GM12878 (cell line): ENCODE measurements around the gene ACAP2.

Experiments used
- CTCF ChIP-seq, 3 experiments: IDR thresholded peaks in 2 of 3; conservative IDR thresholded peaks in 1 of 3; 2 replicates each; pipeline ENCODE4 v1.5.1; 2011; ENCODE audit warnings: low read depth in 3 of 3, low read length in 3 of 3, mild to moderate bottlenecking in 3 of 3, control low read depth in 2 of 3, moderate library complexity in 2 of 3, inconsistent platforms in 1 of 3, mixed read lengths in 1 of 3; ENCODE audit not compliant: control insufficient read depth in 2 of 3, insufficient read depth in 1 of 3; ENCODE audit errors: extremely low read depth in 1 of 3
- MXI1 ChIP-seq: fragments of 150-350 bp; IDR thresholded peaks from 2 replicates; pipeline ENCODE4 v1.6.1; 2011; ENCODE audit warnings: low read depth, mild to moderate bottlenecking, inconsistent platforms, low read length, improper control_type of control experiment
- NRF1 ChIP-seq: conservative IDR thresholded peaks from 2 replicates; pipeline ENCODE4 v1.6.1; 2011; ENCODE audit warnings: mild to moderate bottlenecking, low read depth, low read length, improper control_type of control experiment
- POLR2A ChIP-seq: IDR thresholded peaks from 2 replicates; pipeline ENCODE4 v1.6.1; 2011; ENCODE audit warnings: low read depth, mild to moderate bottlenecking, low read length
- RFX5 ChIP-seq: IDR thresholded peaks from 2 replicates; pipeline ENCODE4 v1.6.1; 2011; ENCODE audit warnings: low read depth, low read length, improper control_type of control experiment
- ZBTB11 ChIP-seq: fragments of 450-650 bp; formaldehyde crosslinking; IDR thresholded peaks from 2 replicates; pipeline ENCODE4 v1.5.0; 2022; ENCODE audit warnings: mild to moderate bottlenecking, missing genetic modification characterization
- TF ChIP-seq, protein P1 (sequence below): fragments of 450-650 bp; conservative IDR thresholded peaks from 2 replicates; pipeline ENCODE4 v1.6.1; 2017; ENCODE audit warnings: mild to moderate bottlenecking, moderate library complexity

DNA sequence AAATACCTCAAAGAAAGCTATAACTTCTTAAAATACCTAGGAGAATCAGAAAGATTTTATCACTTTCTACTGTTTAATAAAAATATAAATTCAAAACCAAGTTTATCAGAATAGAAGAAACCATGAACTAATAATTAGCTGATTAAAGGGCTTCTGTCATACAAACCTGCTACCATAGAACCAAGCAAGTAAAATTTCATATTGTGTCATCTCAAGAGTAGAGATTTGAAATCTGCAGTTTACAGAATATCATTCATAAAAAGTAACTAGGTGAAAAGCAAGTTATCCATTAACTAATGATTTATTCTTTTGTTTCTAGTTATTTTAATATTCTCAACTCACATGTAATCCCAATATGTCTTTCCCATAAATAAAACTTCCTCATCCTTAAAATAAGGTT, 135.1 kb downstream of the ACAP2 start:
- TF ChIP-seq NRF1 = no peak
- no peak for TF ChIP-seq RFX5
- no peak for TF ChIP-seq CTCF (IDR thresholded peaks at IDR 0.05 in 2 of 3, conservative IDR thresholded peaks at IDR 0.05 in 1 of 3; ENCODE audit: control insufficient read depth in 2 of 3, extremely low read depth in 1 of 3, insufficient read depth in 1 of 3, low read depth in 3 of 3, low read length in 3 of 3)
- TF ChIP-seq, protein P1, sequence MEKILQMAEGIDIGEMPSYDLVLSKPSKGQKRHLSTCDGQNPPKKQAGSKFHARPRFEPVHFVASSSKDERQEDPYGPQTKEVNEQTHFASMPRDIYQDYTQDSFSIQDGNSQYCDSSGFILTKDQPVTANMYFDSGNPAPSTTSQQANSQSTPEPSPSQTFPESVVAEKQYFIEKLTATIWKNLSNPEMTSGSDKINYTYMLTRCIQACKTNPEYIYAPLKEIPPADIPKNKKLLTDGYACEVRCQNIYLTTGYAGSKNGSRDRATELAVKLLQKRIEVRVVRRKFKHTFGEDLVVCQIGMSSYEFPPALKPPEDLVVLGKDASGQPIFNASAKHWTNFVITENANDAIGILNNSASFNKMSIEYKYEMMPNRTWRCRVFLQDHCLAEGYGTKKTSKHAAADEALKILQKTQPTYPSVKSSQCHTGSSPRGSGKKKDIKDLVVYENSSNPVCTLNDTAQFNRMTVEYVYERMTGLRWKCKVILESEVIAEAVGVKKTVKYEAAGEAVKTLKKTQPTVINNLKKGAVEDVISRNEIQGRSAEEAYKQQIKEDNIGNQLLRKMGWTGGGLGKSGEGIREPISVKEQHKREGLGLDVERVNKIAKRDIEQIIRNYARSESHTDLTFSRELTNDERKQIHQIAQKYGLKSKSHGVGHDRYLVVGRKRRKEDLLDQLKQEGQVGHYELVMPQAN = no peak
- TF ChIP-seq POLR2A = no peak
- no peak for TF ChIP-seq MXI1
- no peak for TF ChIP-seq ZBTB11 (CRISPR knock-in tag)
